PC-9 (cell line): ENCODE measurements around the gene CACNA1G.

ENCODE experiments used
- EZH2 ChIP-seq: fragments of 200-600 bp; sonication (generic); IDR thresholded peaks from 2 replicates; pipeline ENCODE4 v1.8.0; 2017; ENCODE audit warnings: antibody characterized with exemption, low read depth
- TF ChIP-seq, protein P1 (sequence below): fragments of 200-600 bp; sonication (generic); conservative IDR thresholded peaks from 2 replicates; pipeline ENCODE4 v1.6.1; 2017; ENCODE audit warnings: mixed run types, antibody characterized with exemption, mild to moderate bottlenecking, moderate library complexity

DNA sequence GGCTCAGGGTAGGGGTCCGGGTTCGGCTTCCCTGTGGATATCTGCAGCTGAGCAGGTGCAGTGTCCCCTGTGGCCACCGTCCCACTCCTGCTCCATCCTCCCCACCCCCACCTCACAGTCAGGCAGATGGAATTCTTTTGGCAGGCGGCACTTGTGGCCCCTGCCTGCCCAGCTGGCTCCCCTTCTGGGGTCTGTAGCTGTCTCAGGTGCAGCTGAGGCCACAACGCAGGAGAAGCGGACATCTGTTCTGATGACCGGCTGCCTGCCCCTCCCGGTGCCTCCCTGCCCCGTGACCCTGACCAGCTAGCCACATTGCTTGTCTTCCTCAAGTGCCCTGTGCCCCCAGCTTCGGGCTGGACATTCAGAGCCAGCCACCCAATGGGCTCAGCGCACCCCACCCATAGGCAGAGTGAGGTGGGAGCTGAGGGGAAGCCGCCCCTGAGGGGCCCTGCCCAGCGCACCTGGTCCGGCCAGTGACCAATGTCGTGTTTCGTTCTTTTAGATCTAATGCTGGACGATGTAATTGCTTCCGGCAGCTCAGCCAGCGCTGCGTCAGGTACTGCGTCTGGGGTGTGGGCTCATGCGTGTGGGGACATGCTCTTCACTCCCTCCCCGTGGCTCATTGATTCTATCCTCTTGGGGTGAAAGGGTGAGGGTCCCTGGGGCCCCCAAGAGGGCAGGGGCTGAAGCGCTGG, 49.0 kb downstream of the CACNA1G start:
- TF ChIP-seq, protein P1, sequence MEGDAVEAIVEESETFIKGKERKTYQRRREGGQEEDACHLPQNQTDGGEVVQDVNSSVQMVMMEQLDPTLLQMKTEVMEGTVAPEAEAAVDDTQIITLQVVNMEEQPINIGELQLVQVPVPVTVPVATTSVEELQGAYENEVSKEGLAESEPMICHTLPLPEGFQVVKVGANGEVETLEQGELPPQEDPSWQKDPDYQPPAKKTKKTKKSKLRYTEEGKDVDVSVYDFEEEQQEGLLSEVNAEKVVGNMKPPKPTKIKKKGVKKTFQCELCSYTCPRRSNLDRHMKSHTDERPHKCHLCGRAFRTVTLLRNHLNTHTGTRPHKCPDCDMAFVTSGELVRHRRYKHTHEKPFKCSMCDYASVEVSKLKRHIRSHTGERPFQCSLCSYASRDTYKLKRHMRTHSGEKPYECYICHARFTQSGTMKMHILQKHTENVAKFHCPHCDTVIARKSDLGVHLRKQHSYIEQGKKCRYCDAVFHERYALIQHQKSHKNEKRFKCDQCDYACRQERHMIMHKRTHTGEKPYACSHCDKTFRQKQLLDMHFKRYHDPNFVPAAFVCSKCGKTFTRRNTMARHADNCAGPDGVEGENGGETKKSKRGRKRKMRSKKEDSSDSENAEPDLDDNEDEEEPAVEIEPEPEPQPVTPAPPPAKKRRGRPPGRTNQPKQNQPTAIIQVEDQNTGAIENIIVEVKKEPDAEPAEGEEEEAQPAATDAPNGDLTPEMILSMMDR: no peak
- TF ChIP-seq EZH2: no peak
